T-helper 17 cell (primary cell): ENCODE data around the gene IFT25. TPM values are rescaled to one million over a fixed set of nuclear protein-coding genes. Genes with fewer than 3 reads are reported as not detected.
"Not testable (repeated sequence)": the region's sequence is repeated elsewhere in the genome, so short reads cannot be mapped to it uniquely, and the experiment has no call there.

Source experiments
- ATAC-seq: fragments of 150-1000 bp; cut with Tn5 transposase; 2 replicates; pipeline ENCODE4 v1.10.0; 2021; ENCODE audit warnings: mild to moderate bottlenecking, moderate library complexity
- DNase-seq, 3 donors: peaks; one replicate each; pipeline versions ENCODE4 v3.0.0 to v3.0.0-alpha.2; 2020 to 2021
- H3K9me3 ChIP-seq: one replicate; pipeline ENCODE4 v1.7.0; 2013; ENCODE audit warnings: low read length, mild to moderate bottlenecking; ENCODE audit not compliant: control insufficient read depth, poor library complexity, severe bottlenecking
- H3K27ac Mint-ChIP-seq: one replicate; pipeline ENCODE4 v1.8.0; 2022; ENCODE audit warnings: mild to moderate bottlenecking, moderate library complexity, mixed read lengths
- H3K27me3 Mint-ChIP-seq: one replicate; pipeline ENCODE4 v1.8.0; 2022; ENCODE audit warnings: mixed read lengths
- H3K36me3 Mint-ChIP-seq: one replicate; pipeline ENCODE4 v1.8.0; 2022; ENCODE audit warnings: low read depth, mixed read lengths
- H3K4me1 Mint-ChIP-seq: one replicate; pipeline ENCODE4 v1.8.0; 2022; ENCODE audit warnings: mild to moderate bottlenecking, mixed read lengths
- H3K4me3 Mint-ChIP-seq: one replicate; pipeline ENCODE4 v1.8.0; 2022; ENCODE audit warnings: mild to moderate bottlenecking, moderate library complexity, mixed read lengths
- total RNA-seq, 4 donors: library from RNA in 2 of 4; stranded (reverse) in 2 of 4; gene quantifications; one replicate each; pipeline ENCODE4 v1.2.3 and lab custom pipeline; 2022 to 2026

Gene IFT25
- total RNA-seq, 2 donors from 2014 or later: 17.3 to 23.7 TPM

- peaks cover 12% of the 10 kb centered on the region for H3K36me3 Mint-ChIP-seq
- not testable (repeated sequence) for H3K27me3 Mint-ChIP-seq
Measured at GRCh38 chr1:53969323-53969722, 23.8 kb upstream of the IFT25 start.

GRCh38 chr1:53968125-53968513 is 22.6 kb upstream of the IFT25 start:
- Mint-ChIP-seq H3K27me3 (no peaks in the 10 kb centered on the region), H3K4me3 (no peak overlapping the region), H3K36me3 (peaks cover 18% of the 10 kb centered on the region), H3K27ac (no peak overlapping the region), H3K4me1 (peaks cover 4% of the 10 kb centered on the region)
- DNase-seq (no peak), ATAC-seq (no peak)
- H3K9me3 ChIP-seq: no peaks in the 10 kb centered on the region

More at GRCh38 chr1:53969323-53969722, 23.8 kb upstream of the IFT25 start:
- H3K4me3 Mint-ChIP-seq, DNase-seq, H3K4me1 Mint-ChIP-seq, ATAC-seq, H3K27ac Mint-ChIP-seq, H3K9me3 ChIP-seq: not testable (repeated sequence)

- Mint-ChIP-seq H3K27me3 (no peaks in the 10 kb centered on the region), H3K36me3 (peaks cover 13% of the 10 kb centered on the region), H3K4me1 (peaks cover 4% of the 10 kb centered on the region), H3K4me3 (no peak overlapping the region), H3K27ac (no peak overlapping the region)
- DNase-seq: no peak
- no peaks in the 10 kb centered on the region for H3K9me3 ChIP-seq
- ATAC-seq: no peak
Measured at GRCh38 chr1:53967409-53968124, 22.1 kb upstream of the IFT25 start.

- H3K36me3 Mint-ChIP-seq: peaks cover 13% of the 10 kb centered on the region
- ATAC-seq: no peak
- H3K27ac Mint-ChIP-seq: no peak overlapping the region
- peaks cover 4% of the 10 kb centered on the region for H3K4me1 Mint-ChIP-seq
- DNase-seq: no peak
- no peaks in the 10 kb centered on the region for H3K27me3 Mint-ChIP-seq
- H3K9me3 ChIP-seq: no peaks in the 10 kb centered on the region
- no peak overlapping the region for H3K4me3 Mint-ChIP-seq
Measured at GRCh38 chr1:53966794-53967193, 21.3 kb upstream of the IFT25 start.

- no peaks in the 10 kb centered on the region for H3K9me3 ChIP-seq
- peak overlapping the region; percentile 83 for H3K27ac Mint-ChIP-seq
- H3K36me3 Mint-ChIP-seq: peaks cover 13% of the 10 kb centered on the region
- DNase-seq (no peak), ATAC-seq (no peak)
- peaks cover 4% of the 10 kb centered on the region for H3K4me1 Mint-ChIP-seq
- H3K4me3 Mint-ChIP-seq: no peak overlapping the region
- no peaks in the 10 kb centered on the region for H3K27me3 Mint-ChIP-seq
Measured at GRCh38 chr1:53964109-53964508, 18.6 kb upstream of the IFT25 start.

- H3K27me3 Mint-ChIP-seq: no peaks in the 10 kb centered on the region
- no peaks in the 10 kb centered on the region for H3K9me3 ChIP-seq
- no peak for DNase-seq
- H3K4me1 Mint-ChIP-seq: peaks cover 4% of the 10 kb centered on the region
- H3K4me3 Mint-ChIP-seq: no peak overlapping the region
- H3K36me3 Mint-ChIP-seq: peaks cover 13% of the 10 kb centered on the region
- ATAC-seq: no peak
- H3K27ac Mint-ChIP-seq: no peak overlapping the region
Measured at GRCh38 chr1:53963460-53963859, 18.0 kb upstream of the IFT25 start.

- ATAC-seq: no peak
- Mint-ChIP-seq H3K36me3 (peaks cover 9% of the 10 kb centered on the region), H3K27me3 (no peaks in the 10 kb centered on the region), H3K4me1 (peaks cover 4% of the 10 kb centered on the region), H3K27ac (no peak overlapping the region), H3K4me3 (no peak overlapping the region)
- H3K9me3 ChIP-seq: no peaks in the 10 kb centered on the region
- DNase-seq: no peak
Measured at GRCh38 chr1:53962395-53962794, 16.9 kb upstream of the IFT25 start.

- ATAC-seq (peak; percentile 80), DNase-seq (peak in 1 of 3 donors; percentile 13)
- H3K27me3 Mint-ChIP-seq: no peaks in the 10 kb centered on the region
- no peaks in the 10 kb centered on the region for H3K9me3 ChIP-seq
- H3K4me3 Mint-ChIP-seq: no peak overlapping the region
- peaks cover 7% of the 10 kb centered on the region for H3K4me1 Mint-ChIP-seq
- no peak overlapping the region for H3K27ac Mint-ChIP-seq
- H3K36me3 Mint-ChIP-seq: peaks cover 7% of the 10 kb centered on the region
Measured at GRCh38 chr1:53959664-53960250, 14.3 kb upstream of the IFT25 start.

GRCh38 chr1:53957194-53957818 is 11.8 kb upstream of the IFT25 start:
- ATAC-seq: no peak
- DNase-seq: no peak
- Mint-ChIP-seq H3K27ac (no peak overlapping the region), H3K4me3 (no peak overlapping the region), H3K27me3 (no peaks in the 10 kb centered on the region), H3K4me1 (peaks cover 3% of the 10 kb centered on the region), H3K36me3 (peaks cover 3% of the 10 kb centered on the region)
- H3K9me3 ChIP-seq: no peaks in the 10 kb centered on the region

GRCh38 chr1:53956308-53957168 is 11.0 kb upstream of the IFT25 start:
- H3K27ac Mint-ChIP-seq: peak overlapping the region; percentile 37
- no peaks in the 10 kb centered on the region for H3K9me3 ChIP-seq

GRCh38 chr1:53954128-53954527 is 8.6 kb upstream of the IFT25 start:
- H3K36me3 Mint-ChIP-seq: peaks cover 3% of the 10 kb centered on the region
- peaks cover 10% of the 10 kb centered on the region for H3K4me1 Mint-ChIP-seq
- no peak overlapping the region for H3K4me3 Mint-ChIP-seq
- no peak for ATAC-seq
- no peaks in the 10 kb centered on the region for H3K9me3 ChIP-seq
- DNase-seq: no peak
- no peaks in the 10 kb centered on the region for H3K27me3 Mint-ChIP-seq
- H3K27ac Mint-ChIP-seq: no peak overlapping the region

More at GRCh38 chr1:53956308-53957168, 11.0 kb upstream of the IFT25 start:
- peaks cover 3% of the 10 kb centered on the region for H3K36me3 Mint-ChIP-seq
- H3K27me3 Mint-ChIP-seq: no peaks in the 10 kb centered on the region
- H3K4me3 Mint-ChIP-seq: no peak overlapping the region
- DNase-seq: no peak
- peaks cover 3% of the 10 kb centered on the region for H3K4me1 Mint-ChIP-seq
- no peak for ATAC-seq

GRCh38 chr1:53951697-53952096 is 6.2 kb upstream of the IFT25 start:
- no peak overlapping the region for H3K4me3 Mint-ChIP-seq
- ATAC-seq: no peak
- DNase-seq: no peak
- peaks cover 18% of the 10 kb centered on the region for H3K4me1 Mint-ChIP-seq
- peaks cover 3% of the 10 kb centered on the region for H3K36me3 Mint-ChIP-seq
- no peaks in the 10 kb centered on the region for H3K9me3 ChIP-seq
- no peak overlapping the region for H3K27ac Mint-ChIP-seq
- no peaks in the 10 kb centered on the region for H3K27me3 Mint-ChIP-seq
